MV-4-11 (cell line): ENCODE data around the gene NKD1.

Experiments
- DNase-seq: peaks from one replicate; lab custom pipeline; 2025; lab: John Stamatoyannopoulos, UW

NKD1 gene

DNA sequence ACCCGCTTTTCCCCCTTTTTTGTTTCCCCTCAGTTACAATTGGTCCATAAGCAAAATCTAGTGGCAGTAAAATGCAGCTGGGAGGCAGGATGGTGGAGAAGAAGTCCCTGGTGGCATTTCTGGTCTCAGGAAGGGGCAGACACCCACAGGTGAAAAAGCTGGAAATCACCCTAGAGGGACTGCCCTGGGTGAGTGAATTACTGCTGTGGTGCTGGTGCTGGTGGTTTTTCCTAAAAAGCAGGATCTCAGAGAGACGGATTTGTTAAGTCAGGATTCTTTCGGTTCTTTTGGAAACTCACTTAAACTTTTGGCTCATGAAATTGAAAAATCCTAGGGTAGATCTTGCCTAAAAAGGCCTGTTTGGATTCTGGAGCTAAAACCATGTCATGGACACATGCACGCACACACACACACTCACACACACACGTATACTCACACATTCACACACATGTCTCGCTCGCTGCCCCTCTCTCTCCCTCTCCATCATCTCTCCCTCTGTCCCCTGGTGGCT is 65.8 kb downstream of the NKD1 start:
- no peak for DNase-seq

DNA sequence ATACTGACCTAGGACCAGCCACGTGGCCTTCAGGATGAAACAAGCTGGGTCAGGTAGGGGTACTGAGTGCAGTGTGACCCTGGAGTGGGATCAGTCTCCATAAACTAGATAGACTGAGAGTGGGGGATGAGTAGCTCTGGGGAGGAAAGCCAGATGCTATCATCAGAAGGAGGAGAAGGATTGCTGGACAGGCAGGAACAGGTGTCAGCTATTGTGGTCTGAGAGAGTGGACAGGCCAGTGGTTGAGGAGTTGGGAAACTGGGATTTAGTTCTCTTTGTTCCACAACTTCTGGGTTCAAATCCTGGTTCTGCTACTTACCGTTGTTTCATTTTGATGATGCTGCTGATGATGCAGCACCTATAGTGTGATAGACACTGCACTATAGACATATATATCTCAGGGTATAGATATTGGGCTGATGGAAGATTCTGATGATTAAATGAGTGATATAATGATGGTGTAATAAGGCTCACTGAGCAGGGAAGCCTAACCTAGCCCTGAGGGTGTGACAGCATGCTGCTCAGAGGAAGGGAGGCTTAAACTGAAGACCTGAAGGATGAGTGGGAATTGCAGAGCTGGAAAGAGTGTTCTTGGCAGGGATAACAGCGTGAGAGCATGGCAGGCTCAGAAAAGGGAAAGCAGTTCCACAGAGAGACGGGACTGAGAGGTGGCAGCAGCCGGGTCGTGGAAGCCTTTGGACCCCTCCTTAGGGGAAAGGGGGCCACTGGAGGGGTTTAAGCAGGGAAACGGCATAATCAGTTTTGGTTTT is 66.9 kb downstream of the NKD1 start:
- DNase-seq, result no peak

DNA sequence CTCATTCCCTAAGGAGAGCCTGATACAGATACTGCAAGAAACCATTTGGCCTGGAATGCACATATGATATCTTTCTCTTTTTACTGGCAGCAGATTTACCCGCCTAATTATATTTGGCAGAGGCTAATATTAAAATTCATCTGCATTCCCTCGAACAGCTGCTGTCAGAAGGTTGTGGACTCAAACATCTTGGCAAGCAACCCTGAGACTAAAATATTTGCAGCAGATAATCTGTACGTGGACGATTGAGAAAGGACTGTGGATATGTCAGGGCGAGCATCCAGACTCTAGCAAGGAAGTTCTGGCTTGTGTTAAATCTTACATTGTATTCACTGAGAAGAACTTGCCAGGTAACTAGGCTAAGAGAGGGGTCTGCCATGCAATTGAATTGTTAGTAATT is 67.7 kb downstream of the NKD1 start:
- DNase-seq, result no peak

DNA sequence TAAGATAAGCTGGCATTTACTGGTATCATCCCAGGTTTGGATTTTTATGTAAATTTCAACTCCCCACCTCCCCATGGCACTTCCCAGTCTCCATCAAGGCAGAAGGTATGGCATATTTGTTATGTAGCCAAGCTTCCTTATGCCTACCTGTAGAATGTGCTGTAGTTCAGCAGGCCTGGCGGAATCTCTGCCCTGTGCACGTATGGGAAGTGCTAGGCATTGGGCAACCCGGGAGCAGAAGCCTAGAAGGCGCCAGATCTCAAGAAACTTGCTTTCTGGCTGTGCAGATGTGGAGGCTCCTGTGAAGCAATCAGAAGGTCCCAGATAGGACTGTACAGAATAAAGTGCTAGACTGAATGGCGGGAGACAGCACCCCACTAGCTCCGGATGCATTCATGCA is 68.2 kb downstream of the NKD1 start:
- DNase-seq, result peak; percentile 40

DNA sequence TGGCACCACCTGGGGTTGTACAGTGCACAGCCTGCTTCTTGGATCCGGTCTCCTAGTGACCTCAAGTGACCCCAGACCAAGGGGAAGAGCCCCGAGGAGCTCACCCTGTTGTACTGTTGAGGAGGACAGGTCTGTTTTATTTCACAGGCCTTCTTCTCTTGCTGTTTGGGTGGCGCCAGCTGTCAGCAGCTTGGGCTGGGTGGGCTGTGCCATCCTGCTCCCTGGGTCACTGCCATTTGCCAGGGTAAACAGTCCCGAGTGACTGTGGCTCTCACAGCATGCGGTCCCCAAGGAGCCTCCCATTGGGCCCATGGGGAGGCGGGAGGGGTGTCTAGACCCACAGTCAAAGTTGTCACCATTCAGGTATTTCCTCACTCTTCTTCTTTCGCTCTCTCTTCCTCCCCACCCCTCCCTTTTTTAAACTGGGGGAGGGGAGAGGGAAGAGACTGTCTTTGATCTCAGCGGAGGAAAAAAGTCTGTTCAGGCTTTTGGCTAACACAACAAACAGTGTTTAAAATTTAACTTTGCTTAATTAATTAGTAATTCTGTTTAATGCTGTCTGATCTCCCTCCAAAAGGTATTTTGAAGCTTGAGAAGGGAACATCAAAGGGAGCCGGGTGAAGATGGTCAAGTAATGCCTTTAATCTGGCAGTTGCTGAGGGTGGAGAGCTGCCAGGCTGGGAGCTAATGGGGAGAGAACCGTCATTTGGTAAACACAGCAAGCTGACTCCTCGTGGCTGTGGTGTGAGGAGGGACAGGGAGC is 68.9 kb downstream of the NKD1 start:
- no peak for DNase-seq

DNA sequence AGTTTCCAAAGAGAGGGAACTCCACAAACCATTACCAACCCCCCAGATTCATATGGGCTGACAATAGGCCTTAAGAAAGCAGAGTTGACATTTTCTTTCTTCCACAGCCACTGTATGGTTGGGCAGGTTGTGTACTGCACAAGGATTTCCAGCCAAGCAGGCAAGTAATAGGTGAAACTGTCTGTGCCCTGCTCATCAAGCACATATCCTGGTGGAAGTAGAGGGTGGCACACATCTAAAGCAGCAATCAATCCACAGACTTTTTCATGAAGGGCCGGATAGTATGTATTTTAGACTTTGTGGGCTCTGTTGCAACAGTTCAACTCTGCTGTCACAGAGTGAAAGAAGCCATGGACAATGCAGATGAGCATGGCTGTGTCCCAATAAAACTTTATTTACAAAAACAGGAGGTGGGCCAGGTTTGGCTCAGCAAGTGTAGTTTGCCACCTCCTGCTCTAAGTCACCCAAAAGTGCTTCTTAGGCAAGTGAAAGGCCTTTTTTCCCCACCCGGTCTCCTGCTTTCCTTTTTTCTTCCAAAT is 69.5 kb downstream of the NKD1 start:
- DNase-seq, result no peak

DNA sequence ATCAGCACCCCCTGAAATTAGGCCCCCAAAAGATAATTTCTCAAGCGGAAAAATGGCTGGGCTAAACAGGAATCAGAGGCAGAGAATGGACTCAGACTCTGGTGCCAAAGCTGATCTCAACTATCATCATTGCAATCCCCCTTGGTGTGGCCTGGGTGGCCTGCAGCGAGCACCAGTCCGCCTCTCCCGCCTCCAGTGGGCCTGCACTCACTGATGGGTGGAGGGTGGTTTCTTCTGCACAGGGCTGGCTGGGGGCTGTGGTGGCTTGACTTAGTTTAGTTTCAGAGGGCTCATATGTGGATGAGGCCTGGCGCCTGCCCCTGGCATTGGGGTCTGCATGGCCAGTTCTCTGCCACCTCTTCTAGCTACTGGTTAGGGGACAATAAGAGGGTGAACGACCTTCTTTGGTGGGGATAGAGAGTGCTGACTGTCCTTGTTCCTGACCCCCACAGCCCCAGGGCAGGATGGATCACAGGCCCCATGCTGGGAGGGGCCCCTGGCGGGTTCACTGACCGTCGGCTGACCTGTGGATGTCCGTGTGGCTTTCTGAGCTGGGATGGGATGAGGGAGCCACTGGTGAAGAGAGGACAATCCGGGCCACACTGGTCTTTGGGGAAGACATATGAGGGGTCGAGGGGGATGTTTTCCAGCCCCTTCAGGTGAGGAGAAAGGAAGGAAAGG is 70.2 kb downstream of the NKD1 start:
- DNase-seq, result no peak

DNA sequence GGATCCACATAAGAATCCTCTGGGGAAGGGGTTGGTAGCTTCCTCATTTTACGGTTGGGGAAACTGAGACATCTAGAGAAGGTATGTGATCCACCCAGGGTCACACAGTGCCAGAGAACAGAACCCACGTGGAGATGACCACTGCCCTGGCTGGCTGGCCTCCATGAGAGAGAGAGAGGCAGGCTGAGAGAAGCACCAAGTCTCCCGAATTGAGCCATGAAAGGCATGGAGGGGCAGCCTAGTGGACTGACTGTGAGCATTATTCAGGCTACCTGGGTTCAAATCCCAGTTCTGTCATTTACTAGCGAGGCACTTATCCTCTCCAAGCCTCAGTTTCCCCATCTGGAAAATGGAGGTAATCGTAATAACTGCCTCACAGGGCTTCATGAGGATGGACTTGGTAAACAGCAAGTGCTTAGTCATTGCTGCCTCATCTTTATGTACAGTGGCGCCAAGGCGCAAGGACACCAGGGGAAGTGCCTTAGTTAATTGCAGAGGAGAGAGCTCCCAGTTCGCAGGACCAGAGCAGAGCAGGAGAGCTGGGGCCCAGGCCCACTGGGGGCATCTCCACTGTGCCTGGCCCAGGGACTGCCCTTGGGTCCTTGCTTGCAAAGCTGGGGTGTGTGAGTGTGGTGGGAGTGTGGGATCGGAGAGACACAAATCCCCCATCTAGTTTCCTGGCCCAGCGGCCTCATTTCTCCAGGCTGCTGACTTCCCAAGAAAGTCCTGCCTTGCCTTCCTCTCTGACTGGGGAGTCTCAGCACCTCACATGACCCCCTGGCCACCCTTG is 71.7 kb downstream of the NKD1 start:
- no peak for DNase-seq

DNA sequence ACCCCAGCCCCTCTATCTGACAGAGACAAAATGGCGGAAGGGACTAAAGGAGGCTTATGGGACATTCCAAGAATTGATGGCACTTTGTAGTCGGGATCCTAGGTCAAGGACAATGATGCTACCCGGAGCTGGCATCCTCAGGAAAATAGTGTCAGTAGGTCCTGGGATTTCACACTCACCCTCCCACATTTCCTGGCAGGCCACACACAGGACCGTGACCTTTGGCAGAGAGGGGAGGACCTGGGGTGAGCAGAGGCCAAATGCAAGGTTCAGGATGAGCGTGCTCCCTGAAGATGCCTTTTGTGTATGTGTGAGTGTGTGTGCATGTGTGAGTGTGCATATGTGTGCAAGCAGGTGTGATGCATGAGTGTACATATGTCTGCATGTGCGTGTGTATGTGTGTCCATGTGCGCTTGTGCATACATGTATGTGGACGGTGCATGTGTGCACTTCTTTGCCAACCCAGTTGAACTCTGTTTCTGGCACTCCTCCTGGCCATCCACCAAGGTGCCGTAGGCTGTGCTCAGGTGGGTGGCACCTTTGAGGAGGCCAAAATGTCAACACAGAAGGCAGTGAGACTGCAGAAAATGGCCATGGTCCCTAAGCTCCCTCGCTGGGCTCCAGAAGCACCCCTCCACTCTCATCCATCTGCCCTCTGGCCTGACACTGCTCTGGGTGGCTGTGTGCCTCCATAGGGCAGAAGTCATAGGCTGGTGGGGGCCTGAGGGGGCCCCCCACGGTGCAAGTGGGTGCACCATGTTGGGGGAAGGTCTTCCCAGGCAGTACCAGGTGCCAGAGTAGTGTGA is 72.7 kb downstream of the NKD1 start:
- no peak for DNase-seq

DNA sequence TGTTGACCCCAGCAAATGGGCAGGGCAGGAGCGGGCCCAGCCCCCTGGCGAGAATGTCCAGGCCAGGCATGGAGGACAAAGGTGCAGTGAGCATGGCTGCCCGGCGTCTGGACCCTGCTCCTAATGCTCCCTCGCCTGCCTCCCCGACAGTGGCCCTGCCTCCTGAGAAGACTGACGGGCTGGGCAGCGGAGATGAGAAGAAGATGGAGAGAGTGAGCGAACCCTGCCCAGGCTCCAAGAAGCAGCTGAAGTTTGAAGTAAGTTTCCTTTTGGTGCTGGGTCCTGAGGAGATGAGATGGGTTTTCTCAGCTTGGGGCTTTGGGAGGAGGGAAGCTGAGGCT is 73.2 kb downstream of the NKD1 start:
- DNase-seq, result no peak

DNA sequence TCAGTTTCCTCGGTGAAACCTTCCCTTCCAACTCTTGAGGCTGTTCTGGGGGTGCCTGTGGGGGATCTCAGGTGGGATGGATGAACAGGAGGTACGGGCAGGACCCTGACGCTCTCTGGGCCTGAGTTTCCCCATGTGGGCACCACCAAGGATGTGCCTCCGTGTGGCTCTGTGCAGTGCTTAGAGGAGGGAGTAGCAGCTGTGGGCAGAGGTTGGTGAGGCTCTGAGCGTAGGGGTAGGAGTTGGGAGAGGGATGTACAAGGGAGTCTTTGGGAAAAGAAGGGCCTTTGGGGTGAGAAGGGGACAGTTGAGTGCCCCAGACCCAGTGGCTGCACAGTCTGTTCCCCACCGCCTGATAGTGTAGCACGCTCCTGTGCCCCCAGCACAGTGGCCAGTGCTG is 73.8 kb downstream of the NKD1 start:
- DNase-seq, result no peak

DNA sequence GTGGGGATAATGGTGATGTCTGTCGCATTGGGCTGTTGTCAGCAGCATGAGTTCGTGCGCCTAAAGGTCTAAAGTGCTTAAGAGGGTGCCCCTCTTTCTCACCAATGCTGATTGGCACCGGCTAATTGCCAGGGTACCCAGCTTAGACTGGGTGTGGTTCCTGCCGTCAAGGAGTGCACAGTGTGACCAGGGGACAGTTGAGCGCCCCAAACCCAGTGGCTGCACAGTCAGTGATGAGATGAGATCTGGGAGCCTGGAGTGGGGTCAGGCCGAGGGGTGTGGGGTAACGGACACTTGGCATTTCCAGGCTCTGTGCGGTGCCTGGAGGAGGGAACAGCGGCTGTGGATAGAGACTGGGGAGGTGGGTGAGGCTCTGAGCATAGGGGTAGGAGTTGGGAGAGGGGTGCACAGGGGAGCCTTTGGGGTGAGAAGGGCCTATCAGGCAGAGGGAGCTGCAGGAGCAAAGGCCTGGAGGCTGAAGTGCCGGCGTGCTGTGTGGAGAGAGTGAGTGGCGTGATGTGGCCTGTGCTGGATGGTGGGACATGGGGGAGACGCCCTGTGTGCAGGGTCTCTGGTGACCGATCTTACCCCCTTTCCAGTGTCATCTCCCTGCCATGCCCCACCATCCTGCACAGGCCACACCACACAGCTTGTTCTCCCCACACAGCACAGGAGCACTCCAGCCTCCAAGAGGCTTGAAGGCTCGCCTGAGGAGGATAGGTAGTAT is 74.6 kb downstream of the NKD1 start:
- DNase-seq, result no peak

DNA sequence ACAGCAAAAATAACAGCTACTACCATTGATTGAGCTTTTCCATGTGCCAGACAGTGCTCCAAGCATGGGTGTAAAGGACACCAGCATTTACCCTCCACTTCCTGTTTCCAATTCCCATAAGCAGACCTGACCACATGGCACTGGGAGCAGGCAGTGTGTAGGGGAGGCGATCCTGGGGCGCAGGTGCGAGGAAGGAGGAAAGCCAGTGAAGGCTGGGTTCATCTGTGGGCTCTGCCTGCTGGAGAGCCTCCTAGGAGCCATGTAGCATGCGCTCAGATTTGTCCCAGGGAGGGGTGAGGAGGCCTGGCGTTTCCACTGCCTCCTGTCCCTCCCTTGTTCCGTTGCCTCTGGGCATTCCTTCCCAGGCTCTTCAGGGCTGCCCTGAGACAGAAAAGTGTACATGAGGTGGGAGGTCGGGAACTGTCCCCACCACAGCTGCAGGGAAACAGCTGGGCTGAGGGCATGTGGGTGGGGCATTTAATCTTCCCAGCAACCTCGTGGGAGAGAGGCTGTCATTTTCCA is 76.3 kb downstream of the NKD1 start:
- DNase-seq, result no peak

DNA sequence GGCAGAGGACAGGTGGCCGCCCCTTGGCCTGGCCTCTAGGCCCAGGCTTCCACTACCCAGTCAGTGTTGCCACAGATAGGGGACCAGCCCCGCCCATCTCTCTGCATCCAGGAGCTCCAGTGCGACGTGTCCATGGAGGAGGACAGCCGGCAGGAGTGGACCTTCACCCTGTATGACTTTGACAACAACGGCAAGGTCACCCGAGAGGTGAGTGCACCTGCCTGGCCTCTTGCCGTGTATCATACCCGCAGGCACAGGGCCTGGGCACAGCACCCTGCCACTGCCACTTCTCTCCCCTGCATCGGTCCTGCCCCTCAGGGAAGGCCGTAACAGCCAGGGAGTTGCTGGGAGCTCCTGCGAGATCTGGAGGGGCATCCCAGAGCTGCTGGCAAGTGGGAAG is 77.2 kb downstream of the NKD1 start:
- no peak for DNase-seq

DNA sequence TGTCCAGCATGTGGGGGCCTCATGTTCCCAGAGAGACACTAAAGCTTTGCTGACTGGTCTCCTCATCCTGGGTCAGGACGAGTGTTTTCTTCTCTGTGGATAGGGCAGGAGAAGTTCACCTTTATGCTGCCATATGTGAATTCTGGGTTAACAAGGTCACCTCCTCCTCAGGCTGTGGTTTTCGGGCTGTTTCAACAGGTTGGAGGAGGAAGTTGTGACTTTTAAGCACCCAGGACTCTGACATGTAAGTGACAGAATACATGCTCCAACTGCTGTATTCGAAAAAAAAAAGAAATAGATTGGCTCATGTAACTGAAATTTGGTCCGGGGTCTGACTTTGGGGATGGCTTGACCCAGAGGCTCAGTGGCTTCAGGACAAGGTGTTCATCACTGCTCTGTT is 78.7 kb downstream of the NKD1 start:
- no peak for DNase-seq

DNA sequence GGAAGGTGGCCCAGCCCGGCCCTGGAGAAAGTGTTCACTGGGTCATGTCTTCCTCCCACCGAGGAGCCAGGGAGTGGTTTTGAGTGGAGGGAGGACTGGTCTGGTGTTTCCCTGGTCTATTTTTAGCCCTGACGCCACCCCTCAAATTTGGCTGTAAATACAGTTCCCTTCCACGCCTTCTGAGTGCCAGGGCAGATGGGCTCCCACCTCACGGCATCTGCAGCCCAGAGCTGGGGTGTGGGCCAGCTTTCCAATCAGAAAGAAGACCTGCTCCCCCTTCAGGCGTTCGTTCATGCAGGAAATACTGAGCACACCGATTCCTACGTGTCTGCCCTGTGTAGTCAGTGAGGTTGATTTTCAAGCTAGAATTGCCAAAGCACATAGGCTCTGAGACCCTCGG is 79.2 kb downstream of the NKD1 start:
- DNase-seq, result no peak

DNA sequence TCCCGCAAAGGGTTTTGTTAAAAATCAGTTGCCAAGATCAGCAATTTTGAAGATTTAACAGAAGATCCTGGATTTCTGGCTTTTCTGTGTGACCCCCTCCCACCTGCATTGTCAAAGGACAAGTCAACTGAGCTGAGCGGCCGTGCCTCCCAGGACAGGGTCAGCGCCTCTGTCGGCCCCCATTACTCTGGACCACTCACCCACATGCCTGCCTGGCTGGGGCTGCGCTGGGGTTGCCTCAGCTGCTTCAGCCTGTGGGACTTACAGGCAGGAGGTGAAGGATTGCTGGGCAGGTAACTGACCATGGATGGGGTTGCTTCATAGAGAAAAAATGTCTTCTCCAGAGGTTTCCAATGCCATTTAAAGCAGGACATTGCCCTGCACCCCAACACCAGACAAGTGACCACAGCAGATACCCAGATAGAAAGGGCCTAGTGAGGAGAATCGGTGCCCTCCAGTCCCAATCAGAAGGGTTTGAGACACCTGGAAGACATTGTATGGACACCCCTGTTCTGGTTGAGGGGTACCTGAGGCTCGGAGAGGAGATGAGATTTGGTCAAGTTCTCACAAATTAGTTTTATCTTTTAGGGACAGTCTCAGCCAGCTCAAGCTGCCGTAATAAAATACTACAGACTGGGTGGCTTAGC is 80.1 kb downstream of the NKD1 start:
- DNase-seq, result no peak

DNA sequence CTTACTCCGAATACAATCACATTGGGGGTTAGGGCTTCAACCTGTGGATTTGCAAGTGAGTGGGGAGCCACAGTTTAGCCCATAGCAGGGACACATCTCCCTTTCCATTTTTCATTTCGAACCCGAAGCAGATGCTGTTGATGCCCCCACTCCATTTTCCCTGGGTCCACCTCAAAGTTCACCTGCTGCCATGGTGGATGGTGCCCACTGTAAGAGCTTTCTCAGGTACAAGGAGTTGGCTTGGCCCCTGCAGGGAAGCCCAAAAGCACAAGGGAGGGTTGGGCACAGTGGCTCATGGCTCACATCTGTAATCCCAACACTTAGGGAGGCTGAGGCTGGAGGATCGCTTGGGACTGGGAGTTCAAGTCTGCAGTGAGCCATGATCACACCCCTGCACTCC is 81.1 kb downstream of the NKD1 start:
- DNase-seq, result no peak

DNA sequence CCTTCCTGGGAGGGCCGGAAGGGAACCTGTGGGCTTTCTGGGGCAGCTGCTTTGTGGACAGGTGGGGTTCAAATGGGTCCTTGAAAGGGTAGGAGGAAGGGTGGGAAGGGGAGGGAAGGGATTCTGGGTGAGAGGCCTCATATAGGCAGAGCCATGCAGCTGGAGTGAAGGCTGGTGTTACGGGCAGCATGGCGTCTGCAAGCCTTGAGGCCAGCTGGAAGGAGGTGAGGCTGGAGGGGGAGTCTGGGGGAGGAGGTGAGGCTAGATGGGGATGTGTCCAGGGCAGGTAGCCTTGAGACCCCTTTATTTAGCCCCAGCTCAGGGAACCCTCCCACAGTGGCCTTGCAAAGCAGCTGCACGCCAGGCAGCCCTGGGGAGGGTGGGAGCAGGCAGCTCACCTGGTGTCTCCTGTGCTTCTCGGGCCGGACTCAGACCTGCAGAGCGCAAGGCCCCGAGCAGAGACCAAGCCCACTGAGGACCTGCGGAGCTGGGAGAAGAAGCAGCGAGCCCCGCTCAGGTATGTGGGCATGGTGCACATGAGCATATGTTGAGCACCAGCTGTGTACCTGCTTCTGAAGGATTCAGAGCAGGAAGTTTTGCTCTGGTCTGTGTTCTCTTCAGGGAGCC is 82.3 kb downstream of the NKD1 start:
- DNase-seq, result no peak
